DMS53 (cell line): ENCODE measurements around the gene ATP5MG.
"Not testable (repeated sequence)": the region's sequence is repeated elsewhere in the genome, so short reads cannot be mapped to it uniquely, and the experiment has no call there.

Source experiments
- DNase-seq: peaks from one replicate; lab custom pipeline; 2025; lab: John Stamatoyannopoulos, UW

Gene ATP5MG, protein sequence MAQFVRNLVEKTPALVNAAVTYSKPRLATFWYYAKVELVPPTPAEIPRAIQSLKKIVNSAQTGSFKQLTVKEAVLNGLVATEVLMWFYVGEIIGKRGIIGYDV

DNA sequence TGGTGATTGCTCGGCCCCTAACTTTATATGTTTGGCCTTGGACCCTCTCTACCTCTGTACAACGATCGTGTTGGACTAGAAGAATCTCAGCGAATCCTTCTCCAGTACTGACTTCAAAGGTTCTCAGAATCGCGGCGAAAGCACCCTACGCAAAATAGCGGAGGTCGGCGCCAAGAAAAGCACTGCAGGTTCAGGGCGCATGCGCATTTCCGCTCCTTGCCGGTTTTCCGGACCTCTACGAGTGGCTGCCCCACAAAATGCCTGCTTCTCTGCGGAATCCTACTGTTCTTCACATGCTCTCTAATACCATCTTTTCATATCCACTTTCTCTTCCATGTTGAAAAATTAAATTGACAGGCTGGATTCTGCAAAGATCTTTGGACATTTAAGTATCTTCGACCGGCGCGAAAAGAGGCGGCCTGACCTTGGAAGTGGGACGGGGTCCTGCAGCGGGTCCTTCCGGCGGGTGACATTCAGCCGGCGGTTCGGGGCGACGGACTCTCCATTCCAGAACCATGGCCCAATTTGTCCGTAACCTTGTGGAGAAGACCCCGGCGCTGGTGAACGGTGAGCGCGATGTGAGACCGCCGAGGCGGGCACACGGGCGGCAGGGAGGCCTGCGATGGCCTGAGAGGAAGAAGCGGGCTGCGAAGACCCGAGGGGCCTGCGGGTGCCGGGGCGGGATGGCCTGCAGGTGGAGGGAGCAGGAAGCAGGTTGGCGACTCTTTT is at the start of gene ATP5MG:
ATP5MG (plus strand) TSS at position 456 of the 729 bp plus-strand sequence; CDS start at position 516, 60 bp downstream.
- peak; percentile 97 for DNase-seq

GRCh38 chr11:118353084-118353710 is 48.2 kb upstream of the ATP5MG start:
- peak; percentile 56 for DNase-seq

GRCh38 chr11:118358071-118358470 is 43.3 kb upstream of the ATP5MG start:
- DNase-seq, result no peak

- peak; percentile 97 for DNase-seq
These were observed 42.0 kb upstream of the ATP5MG start, which contains the start of gene UBE4A for GRCh38 chr11:118359295-118359958. UBE4A (plus strand) TSS chr11:118359600; CDS start chr11:118365081, 5,481 bp downstream.

DNA sequence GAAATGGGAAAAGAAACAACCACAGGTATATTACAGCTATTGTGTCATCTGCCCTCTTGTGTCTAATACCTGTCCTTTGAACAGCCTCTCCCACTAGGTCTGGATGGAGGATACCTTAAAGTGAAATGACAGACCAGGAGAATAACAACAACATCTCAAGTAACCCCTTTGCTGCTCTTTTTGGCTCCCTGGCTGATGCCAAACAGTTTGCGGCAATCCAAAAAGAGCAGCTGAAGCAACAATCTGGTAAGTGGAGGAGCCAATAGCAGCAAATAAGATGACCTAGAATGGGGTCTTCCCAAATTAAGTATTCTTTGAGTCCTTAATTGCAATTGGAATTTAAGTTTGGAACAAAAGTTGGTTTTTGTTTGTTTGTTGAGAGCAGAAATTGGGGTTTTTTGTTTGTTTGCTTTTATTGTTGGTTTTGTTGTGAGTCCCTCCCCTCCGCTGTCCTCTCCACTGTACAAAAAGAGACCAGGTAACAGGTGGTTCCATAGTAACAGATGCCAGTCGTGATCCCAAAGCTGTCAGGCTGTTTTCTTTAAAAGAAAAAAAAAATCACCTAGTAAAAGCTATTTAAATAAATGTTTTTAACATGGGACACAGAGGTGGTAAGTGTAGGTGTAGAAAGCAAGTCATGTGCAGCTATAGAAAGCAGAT is 36.3 kb upstream of the ATP5MG start:
- DNase-seq, result no peak

GRCh38 chr11:118366287-118366686 is 35.1 kb upstream of the ATP5MG start:
- DNase-seq, result no peak

GRCh38 chr11:118370774-118371173 is 30.6 kb upstream of the ATP5MG start:
- no peak for DNase-seq

DNA sequence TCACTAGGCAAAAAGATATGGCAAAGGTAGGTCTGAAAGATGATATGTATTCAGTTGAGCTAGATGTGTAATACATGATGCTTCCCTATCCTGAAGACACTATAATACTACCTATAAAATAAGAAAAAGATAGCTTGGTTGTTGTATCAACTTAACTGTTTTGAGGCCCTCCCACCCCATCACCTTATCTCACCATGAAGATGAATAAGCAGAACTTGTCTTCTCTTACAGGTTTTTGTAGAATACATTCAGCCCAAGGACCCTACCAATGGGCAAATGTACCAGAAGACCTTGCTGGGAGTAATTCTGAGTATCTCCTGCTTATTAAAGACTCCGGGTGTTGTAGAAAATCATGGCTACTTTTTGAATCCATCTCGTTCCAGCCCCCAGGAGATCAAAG is 28.1 kb upstream of the ATP5MG start:
- no peak for DNase-seq

- DNase-seq, result no peak
These were observed 27.5 kb upstream of the ATP5MG start for GRCh38 chr11:118373871-118374270.

DNA sequence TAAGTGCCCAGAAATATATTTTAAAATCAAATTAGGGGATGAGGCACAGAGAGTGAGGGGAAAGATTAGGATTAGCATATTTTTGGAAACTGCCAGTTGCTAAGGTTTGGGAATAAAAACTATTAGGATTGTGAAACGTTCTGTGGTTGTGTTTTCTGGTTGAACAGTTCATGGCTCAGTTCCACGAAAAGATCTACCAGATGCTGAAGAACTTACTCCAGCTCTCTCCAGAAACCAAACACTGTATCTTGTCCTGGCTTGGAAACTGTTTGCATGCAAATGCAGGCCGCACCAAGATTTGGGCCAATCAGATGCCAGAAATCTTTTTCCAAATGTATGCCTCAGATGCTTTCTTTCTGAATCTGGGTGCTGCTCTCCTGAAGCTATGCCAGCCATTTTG is 26.7 kb upstream of the ATP5MG start:
- no peak for DNase-seq

DNA sequence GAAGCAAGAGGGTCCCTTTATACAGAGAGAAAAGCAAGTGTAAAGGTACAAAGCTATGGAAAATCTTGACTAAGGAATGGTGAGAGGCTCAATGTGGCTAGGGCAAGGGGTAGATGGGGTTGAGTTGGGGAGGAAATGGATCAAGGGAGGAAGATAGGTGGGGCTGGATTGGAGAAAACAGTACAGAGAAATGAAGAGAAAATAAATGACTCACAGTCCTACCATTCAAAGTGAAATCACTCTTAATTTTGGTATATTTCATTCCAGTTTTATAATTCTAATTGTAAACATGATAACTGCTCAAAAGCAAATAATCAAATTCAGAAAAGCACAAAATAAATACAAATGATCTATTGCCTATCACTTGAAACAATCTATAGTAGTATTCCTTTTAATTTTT is 25.4 kb upstream of the ATP5MG start:
- no peak for DNase-seq

- DNase-seq, result no peak
These were observed 21.9 kb upstream of the ATP5MG start for GRCh38 chr11:118379497-118379896.

GRCh38 chr11:118380571-118380970 is 20.8 kb upstream of the ATP5MG start:
- no peak for DNase-seq

GRCh38 chr11:118382954-118383353 is 18.5 kb upstream of the ATP5MG start:
- DNase-seq, result no peak

GRCh38 chr11:118383657-118384056 is 17.7 kb upstream of the ATP5MG start:
- DNase-seq, result no peak

- DNase-seq, result no peak
These were observed 5.3 kb upstream of the ATP5MG start for GRCh38 chr11:118396097-118396501.

DNA sequence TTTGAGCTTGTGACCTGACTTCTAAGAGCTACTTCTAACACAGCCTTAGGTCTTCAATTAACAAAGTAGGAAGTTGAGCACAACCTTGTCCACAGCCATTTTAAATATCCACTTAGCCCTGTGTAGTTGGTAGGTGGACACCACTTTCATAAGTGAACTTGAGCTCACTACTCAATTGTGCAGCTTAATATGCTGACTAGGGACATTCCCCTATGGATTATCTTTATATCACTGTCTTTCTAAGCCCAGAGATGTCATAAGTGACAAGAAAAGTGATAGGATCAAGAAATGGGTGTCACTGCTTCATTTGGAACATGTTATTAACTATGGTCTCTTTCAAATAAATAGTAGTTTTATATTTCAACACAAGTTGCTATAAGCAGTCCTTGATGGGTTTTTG is 4.0 kb upstream of the ATP5MG start:
- no peak for DNase-seq

GRCh38 chr11:118398791-118399559 is 2.4 kb upstream of the ATP5MG start:
- peak; percentile 36 for DNase-seq

DNA sequence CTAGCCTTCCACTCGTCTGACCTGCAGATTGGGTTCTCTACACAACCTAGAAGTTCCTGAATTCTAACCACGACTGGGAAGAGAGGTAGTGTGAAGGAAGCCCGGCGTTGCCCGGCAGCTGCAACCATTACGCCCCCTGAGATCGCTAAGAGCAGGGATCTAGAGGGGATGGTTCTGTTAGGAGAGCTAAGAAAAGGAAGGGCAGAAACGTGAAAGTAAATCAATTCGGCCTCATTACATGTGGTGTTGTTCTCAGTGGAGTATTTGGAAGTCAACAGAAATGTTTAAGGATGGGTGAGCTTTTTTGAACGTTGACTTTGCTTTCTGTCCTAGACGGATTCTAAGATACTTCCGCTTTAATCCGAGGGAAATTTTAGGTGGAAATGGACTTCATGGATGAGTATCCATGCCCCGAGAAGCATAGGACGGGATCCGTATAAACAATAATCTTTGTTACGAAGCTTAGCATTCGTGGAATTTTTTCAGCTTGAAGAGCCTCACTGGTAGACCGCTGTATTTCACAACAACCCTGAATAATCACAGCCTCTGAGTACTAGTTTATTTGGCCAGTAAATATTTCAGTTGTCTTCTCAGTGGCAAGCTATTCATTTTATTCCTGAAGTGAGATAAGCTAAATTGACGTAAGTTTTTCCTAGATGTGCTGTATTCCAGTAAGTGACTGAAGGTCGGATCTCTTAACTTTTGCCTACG is 629 bp downstream of the ATP5MG start:
- peak; percentile 48 for DNase-seq

DNA sequence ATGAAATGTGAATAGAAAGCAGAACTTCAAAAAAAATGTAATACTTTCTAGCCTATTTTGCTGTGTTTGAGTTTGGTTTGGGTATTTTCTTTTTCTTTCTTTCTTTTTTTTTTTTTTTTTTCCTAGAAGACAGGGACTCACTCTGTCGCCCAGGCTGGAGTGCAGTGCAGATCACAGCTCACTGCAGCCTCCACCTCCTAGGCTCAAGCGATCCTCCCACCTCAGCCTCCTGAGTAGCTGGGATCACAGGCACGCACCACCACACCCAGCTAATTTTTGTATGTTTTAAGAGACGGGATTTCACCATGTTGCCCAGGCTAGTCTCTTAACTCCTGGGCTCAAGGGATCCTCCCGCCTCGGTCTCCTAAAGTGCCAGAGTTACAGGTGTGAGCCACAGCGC is 1.2 kb downstream of the ATP5MG start:
- DNase-seq, result not testable (repeated sequence)
